ENCODE data around the gene RRP12.

RRP12 gene

GRCh38 chr10:97318772-97319651, 82.1 kb downstream of the RRP12 start, which contains the start of gene FRAT1:
TSS of gene FRAT1 (plus strand) at chr10:97319271. CDS start at chr10:97319454, 183 bp downstream.
- peak; percentile 79 to 91 for DNase-seq (ENCODE audit: low read depth in 1 of 2, low spot score in 1 of 2)
- peak; percentile 62 for TF ChIP-seq POLR2AphosphoS5 (IDR thresholded peaks at IDR 0.05; ENCODE audit: low read depth)
- peak; percentile 42; the same call in 1 of the 2 replicates for TF ChIP-seq GABPA (IDR thresholded peaks at IDR 0.05; ENCODE audit: low read depth)
- TF ChIP-seq SPI1 (IDR thresholded peaks at IDR 0.05; ENCODE audit: borderline replicate concordance, low read depth), result peak; percentile 72
- no peak for TF ChIP-seq CTCF (IDR thresholded peaks at IDR 0.05; ENCODE audit: insufficient read depth, low read length)
- no peak for TF ChIP-seq REST (IDR thresholded peaks at IDR 0.05; ENCODE audit: insufficient replicate concordance, low read depth)
- peak within 1 kb of the TSS; percentile 59 for H3K4me3 ChIP-seq (replicated peaks; ENCODE audit: insufficient read depth, low read length)
- peak within 1 kb of the TSS; percentile 100 for H3K27ac ChIP-seq (replicated peaks)
- H3K27me3 ChIP-seq (ENCODE audit: insufficient read depth, poor library complexity, severe bottlenecking), result no peaks in the 10 kb centered on the region

- no peak for DNase-seq (ENCODE audit: low read depth in 1 of 2, low spot score in 1 of 2)
- no peaks in the 10 kb centered on the region for H3K27me3 ChIP-seq (ENCODE audit: insufficient read depth, poor library complexity, severe bottlenecking)
- no peak overlapping the region for H3K4me3 ChIP-seq (replicated peaks; ENCODE audit: insufficient read depth, low read length)
- 0 out of 2 replicates have a peak overlapping the region, but pooled peaks have one; percentile 41 for H3K27ac ChIP-seq (replicated peaks)
- TF ChIP-seq POLR2AphosphoS5 (IDR thresholded peaks at IDR 0.05; ENCODE audit: low read depth) (no peak), REST (IDR thresholded peaks at IDR 0.05; ENCODE audit: insufficient replicate concordance, low read depth) (no peak), GABPA (IDR thresholded peaks at IDR 0.05; ENCODE audit: low read depth) (no peak), CTCF (IDR thresholded peaks at IDR 0.05; ENCODE audit: insufficient read depth, low read length) (no peak)
These were observed 86.5 kb downstream of the RRP12 start for GRCh38 chr10:97314671-97315070.

GRCh38 chr10:97312897-97313296, 88.2 kb downstream of the RRP12 start:
- TF ChIP-seq SPI1 (IDR thresholded peaks at IDR 0.05; ENCODE audit: borderline replicate concordance, low read depth), result no peak
- TF ChIP-seq POLR2AphosphoS5 (IDR thresholded peaks at IDR 0.05; ENCODE audit: low read depth), result no peak
- no peak for TF ChIP-seq CTCF (IDR thresholded peaks at IDR 0.05; ENCODE audit: insufficient read depth, low read length)
- no peak for TF ChIP-seq GABPA (IDR thresholded peaks at IDR 0.05; ENCODE audit: low read depth)
- TF ChIP-seq REST (IDR thresholded peaks at IDR 0.05; ENCODE audit: insufficient replicate concordance, low read depth), result no peak
- H3K27ac ChIP-seq (replicated peaks), result no peak overlapping the region

More at GRCh38 chr10:97312897-97313296, 88.2 kb downstream of the RRP12 start:
- H3K27me3 ChIP-seq (ENCODE audit: insufficient read depth, poor library complexity, severe bottlenecking), result no peaks in the 10 kb centered on the region
- no peak overlapping the region for H3K4me3 ChIP-seq (replicated peaks; ENCODE audit: insufficient read depth, low read length)
- DNase-seq (ENCODE audit: low read depth in 1 of 2, low spot score in 1 of 2), result no peak
